Measurements from ENCODE around the gene TBC1D25. TPM values are rescaled to one million over a fixed set of nuclear protein-coding genes. Genes with fewer than 3 reads are reported as not detected.
"Not testable (repeated sequence)": the region's sequence is repeated elsewhere in the genome, so short reads cannot be mapped to it uniquely, and the experiment has no call there.

The TBC1D25 gene
- polyA plus RNA-seq, 2 donors: 5.1 to 6.9 TPM

GRCh38 chrX:48514126-48514806, 25.2 kb upstream of the TBC1D25 start:
- no peaks in the 10 kb centered on the region for H3K9me3 ChIP-seq (ENCODE audit: control insufficient read depth in 2 of 2, insufficient read depth in 1 of 2, low read depth in 1 of 2, low read length in 1 of 2)
- no peak overlapping the region for H3K27ac ChIP-seq (ENCODE audit: low read depth in 2 of 2, low read length in 1 of 2)
- 58 to 73% methylated on average over 16 of the region's 16 CpGs for WGBS, 2 donors
- peaks cover 0 to 12% of the 10 kb centered on the region in 2 donors for H3K4me1 ChIP-seq (ENCODE audit: control insufficient read depth in 2 of 2, insufficient read depth in 2 of 2, low read length in 1 of 2)
- no peak overlapping the region for H3K4me3 ChIP-seq (ENCODE audit: low read depth in 1 of 2, low read length in 2 of 2)
- peaks cover 0 to 1% of the 10 kb centered on the region in 2 donors for H3K36me3 ChIP-seq (ENCODE audit: control insufficient read depth in 2 of 2, insufficient read depth in 2 of 2, low read length in 1 of 2)
- H3K27me3 ChIP-seq (ENCODE audit: control insufficient read depth in 1 of 2, insufficient read depth in 2 of 2, low read length in 2 of 2): no peaks in the 10 kb centered on the region

- 89 to 95% methylated on average over 9 of the region's 9 CpGs for WGBS, 2 donors
- Histone ChIP-seq H3K27me3 (ENCODE audit: control insufficient read depth in 1 of 2, insufficient read depth in 2 of 2, low read length in 2 of 2) (no peaks in the 10 kb centered on the region), H3K27ac (ENCODE audit: low read depth in 2 of 2, low read length in 1 of 2) (no peak overlapping the region)
Observed at GRCh38 chrX:48514868-48515460, 24.6 kb upstream of the TBC1D25 start.

GRCh38 chrX:48515842-48516241, 23.7 kb upstream of the TBC1D25 start:
- no peak overlapping the region for H3K27ac ChIP-seq (ENCODE audit: low read depth in 2 of 2, low read length in 1 of 2)
- no peak overlapping the region for H3K4me3 ChIP-seq (ENCODE audit: low read depth in 1 of 2, low read length in 2 of 2)
- H3K9me3 ChIP-seq (ENCODE audit: control insufficient read depth in 2 of 2, insufficient read depth in 1 of 2, low read depth in 1 of 2, low read length in 1 of 2): no peaks in the 10 kb centered on the region
- H3K36me3 ChIP-seq (ENCODE audit: control insufficient read depth in 2 of 2, insufficient read depth in 2 of 2, low read length in 1 of 2): peaks cover 0 to 1% of the 10 kb centered on the region in 2 donors
- H3K27me3 ChIP-seq (ENCODE audit: control insufficient read depth in 1 of 2, insufficient read depth in 2 of 2, low read length in 2 of 2): no peaks in the 10 kb centered on the region
- WGBS, 2 donors: 87 to 89% methylated on average over 10 of the region's 10 CpGs
- H3K4me1 ChIP-seq (ENCODE audit: control insufficient read depth in 2 of 2, insufficient read depth in 2 of 2, low read length in 1 of 2): peaks cover 0 to 4% of the 10 kb centered on the region in 2 donors

More at GRCh38 chrX:48514868-48515460, 24.6 kb upstream of the TBC1D25 start:
- H3K36me3 ChIP-seq (ENCODE audit: control insufficient read depth in 2 of 2, insufficient read depth in 2 of 2, low read length in 1 of 2): peaks cover 0 to 1% of the 10 kb centered on the region in 2 donors
- H3K4me1 ChIP-seq (ENCODE audit: control insufficient read depth in 2 of 2, insufficient read depth in 2 of 2, low read length in 1 of 2): peaks cover 0 to 5% of the 10 kb centered on the region in 2 donors
- no peak overlapping the region for H3K4me3 ChIP-seq (ENCODE audit: low read depth in 1 of 2, low read length in 2 of 2)
- no peaks in the 10 kb centered on the region for H3K9me3 ChIP-seq (ENCODE audit: control insufficient read depth in 2 of 2, insufficient read depth in 1 of 2, low read depth in 1 of 2, low read length in 1 of 2)

GRCh38 chrX:48516285-48516684, 23.2 kb upstream of the TBC1D25 start:
- peaks cover 0 to 1% of the 10 kb centered on the region in 2 donors for H3K36me3 ChIP-seq (ENCODE audit: control insufficient read depth in 2 of 2, insufficient read depth in 2 of 2, low read length in 1 of 2)
- H3K27ac ChIP-seq (ENCODE audit: low read depth in 2 of 2, low read length in 1 of 2): no peak overlapping the region
- whole genome bisulfite sequencing, 2 donors: 83 to 87% methylated on average over 10 of the region's 10 CpGs
- no peak overlapping the region for H3K4me3 ChIP-seq (ENCODE audit: low read depth in 1 of 2, low read length in 2 of 2)
- no peaks in the 10 kb centered on the region for H3K27me3 ChIP-seq (ENCODE audit: control insufficient read depth in 1 of 2, insufficient read depth in 2 of 2, low read length in 2 of 2)
- peaks cover 0 to 4% of the 10 kb centered on the region in 2 donors for H3K4me1 ChIP-seq (ENCODE audit: control insufficient read depth in 2 of 2, insufficient read depth in 2 of 2, low read length in 1 of 2)
- no peaks in the 10 kb centered on the region for H3K9me3 ChIP-seq (ENCODE audit: control insufficient read depth in 2 of 2, insufficient read depth in 1 of 2, low read depth in 1 of 2, low read length in 1 of 2)

- Histone ChIP-seq H3K27me3 (ENCODE audit: control insufficient read depth in 1 of 2, insufficient read depth in 2 of 2, low read length in 2 of 2) (no peaks in the 10 kb centered on the region), H3K36me3 (ENCODE audit: control insufficient read depth in 2 of 2, insufficient read depth in 2 of 2, low read length in 1 of 2) (peaks cover 0 to 1% of the 10 kb centered on the region in 2 donors), H3K4me3 (ENCODE audit: low read depth in 1 of 2, low read length in 2 of 2) (no peak overlapping the region), H3K4me1 (ENCODE audit: control insufficient read depth in 2 of 2, insufficient read depth in 2 of 2, low read length in 1 of 2) (peaks cover 0 to 4% of the 10 kb centered on the region in 2 donors), H3K9me3 (ENCODE audit: control insufficient read depth in 2 of 2, insufficient read depth in 1 of 2, low read depth in 1 of 2, low read length in 1 of 2) (peaks cover 0 to 5% of the 10 kb centered on the region in 2 donors), H3K27ac (ENCODE audit: low read depth in 2 of 2, low read length in 1 of 2) (no peak overlapping the region)
- 76 to 79% methylated on average over 5 of the region's 5 CpGs for WGBS, 2 donors
Observed at GRCh38 chrX:48516987-48517386, 22.5 kb upstream of the TBC1D25 start.

GRCh38 chrX:48519481-48519880, 20.0 kb upstream of the TBC1D25 start:
- H3K36me3 ChIP-seq (ENCODE audit: control insufficient read depth in 2 of 2, insufficient read depth in 2 of 2, low read length in 1 of 2); H3K9me3 ChIP-seq (ENCODE audit: control insufficient read depth in 2 of 2, insufficient read depth in 1 of 2, low read depth in 1 of 2, low read length in 1 of 2); H3K4me1 ChIP-seq (ENCODE audit: control insufficient read depth in 2 of 2, insufficient read depth in 2 of 2, low read length in 1 of 2); H3K27me3 ChIP-seq (ENCODE audit: control insufficient read depth in 1 of 2, insufficient read depth in 2 of 2, low read length in 2 of 2); H3K4me3 ChIP-seq (ENCODE audit: low read depth in 1 of 2, low read length in 2 of 2); H3K27ac ChIP-seq (ENCODE audit: low read depth in 2 of 2, low read length in 1 of 2): not testable (repeated sequence)
- 81 to 84% methylated on average over 4 of the region's 4 CpGs for WGBS, 2 donors

- Histone ChIP-seq H3K27ac (ENCODE audit: low read depth in 2 of 2, low read length in 1 of 2) (no peak overlapping the region), H3K9me3 (ENCODE audit: control insufficient read depth in 2 of 2, insufficient read depth in 1 of 2, low read depth in 1 of 2, low read length in 1 of 2) (peaks cover 0 to 5% of the 10 kb centered on the region in 2 donors), H3K4me1 (ENCODE audit: control insufficient read depth in 2 of 2, insufficient read depth in 2 of 2, low read length in 1 of 2) (no peaks in the 10 kb centered on the region), H3K27me3 (ENCODE audit: control insufficient read depth in 1 of 2, insufficient read depth in 2 of 2, low read length in 2 of 2) (no peaks in the 10 kb centered on the region), H3K4me3 (ENCODE audit: low read depth in 1 of 2, low read length in 2 of 2) (no peak overlapping the region), H3K36me3 (ENCODE audit: control insufficient read depth in 2 of 2, insufficient read depth in 2 of 2, low read length in 1 of 2) (peaks cover 0 to 4% of the 10 kb centered on the region in 2 donors)
- WGBS, 2 donors: 79 to 95% methylated on average over 2 of the region's 2 CpGs
Observed at GRCh38 chrX:48520455-48520854, 19.1 kb upstream of the TBC1D25 start.

- H3K27ac ChIP-seq (ENCODE audit: low read depth in 2 of 2, low read length in 1 of 2): peak overlapping the region; percentile 70 to 75
- H3K9me3 ChIP-seq (ENCODE audit: control insufficient read depth in 2 of 2, insufficient read depth in 1 of 2, low read depth in 1 of 2, low read length in 1 of 2): peaks cover 0 to 5% of the 10 kb centered on the region in 2 donors
- WGBS, 2 donors: 27 to 29% methylated on average over 2 of the region's 2 CpGs
- H3K4me1 ChIP-seq (ENCODE audit: control insufficient read depth in 2 of 2, insufficient read depth in 2 of 2, low read length in 1 of 2): no peaks in the 10 kb centered on the region
- H3K36me3 ChIP-seq (ENCODE audit: control insufficient read depth in 2 of 2, insufficient read depth in 2 of 2, low read length in 1 of 2): peaks cover 0 to 4% of the 10 kb centered on the region in 2 donors
- no peaks in the 10 kb centered on the region for H3K27me3 ChIP-seq (ENCODE audit: control insufficient read depth in 1 of 2, insufficient read depth in 2 of 2, low read length in 2 of 2)
- peak overlapping the region; percentile 22 to 75 for H3K4me3 ChIP-seq (ENCODE audit: low read depth in 1 of 2, low read length in 2 of 2)
Observed at GRCh38 chrX:48520976-48521352, 18.6 kb upstream of the TBC1D25 start.

- WGBS, 2 donors: 1 to 32% methylated on average over 61 to 64 of the region's 66 CpGs
- H3K9me3 ChIP-seq (ENCODE audit: control insufficient read depth in 2 of 2, insufficient read depth in 1 of 2, low read depth in 1 of 2, low read length in 1 of 2): peaks cover 0 to 5% of the 10 kb centered on the region in 2 donors
- no peaks in the 10 kb centered on the region for H3K27me3 ChIP-seq (ENCODE audit: control insufficient read depth in 1 of 2, insufficient read depth in 2 of 2, low read length in 2 of 2)
- H3K4me3 ChIP-seq (ENCODE audit: low read depth in 1 of 2, low read length in 2 of 2): peak within 1 kb of the TSS; percentile 71 to 75
- no peaks in the 10 kb centered on the region for H3K4me1 ChIP-seq (ENCODE audit: control insufficient read depth in 2 of 2, insufficient read depth in 2 of 2, low read length in 1 of 2)
- peak within 1 kb of the TSS; percentile 70 to 75 for H3K27ac ChIP-seq (ENCODE audit: low read depth in 2 of 2, low read length in 1 of 2)
- H3K36me3 ChIP-seq (ENCODE audit: control insufficient read depth in 2 of 2, insufficient read depth in 2 of 2, low read length in 1 of 2): peaks cover 0 to 4% of the 10 kb centered on the region in 2 donors
Observed at GRCh38 chrX:48521353-48522243, 17.9 kb upstream of the TBC1D25 start, which contains the start of gene EBP. TSS of gene EBP (plus strand) at chrX:48521808. CDS start at chrX:48523772, 1,964 bp downstream.
